Activated CD8-positive, alpha-beta memory T cell treated with anti-CD3 and anti-CD28 coated beads for 4 hours (primary cell): ENCODE data around the gene CD9.
"Not testable (repeated sequence)": the region's sequence is repeated elsewhere in the genome, so short reads cannot be mapped to it uniquely, and the experiment has no call there.

Source experiments
- DNase-seq, 2 donors: peaks; one replicate each; pipeline ENCODE4 v3.0.0-alpha.2; 2020; ENCODE audit warnings: low read depth in 2 of 2

The CD9 gene

DNA sequence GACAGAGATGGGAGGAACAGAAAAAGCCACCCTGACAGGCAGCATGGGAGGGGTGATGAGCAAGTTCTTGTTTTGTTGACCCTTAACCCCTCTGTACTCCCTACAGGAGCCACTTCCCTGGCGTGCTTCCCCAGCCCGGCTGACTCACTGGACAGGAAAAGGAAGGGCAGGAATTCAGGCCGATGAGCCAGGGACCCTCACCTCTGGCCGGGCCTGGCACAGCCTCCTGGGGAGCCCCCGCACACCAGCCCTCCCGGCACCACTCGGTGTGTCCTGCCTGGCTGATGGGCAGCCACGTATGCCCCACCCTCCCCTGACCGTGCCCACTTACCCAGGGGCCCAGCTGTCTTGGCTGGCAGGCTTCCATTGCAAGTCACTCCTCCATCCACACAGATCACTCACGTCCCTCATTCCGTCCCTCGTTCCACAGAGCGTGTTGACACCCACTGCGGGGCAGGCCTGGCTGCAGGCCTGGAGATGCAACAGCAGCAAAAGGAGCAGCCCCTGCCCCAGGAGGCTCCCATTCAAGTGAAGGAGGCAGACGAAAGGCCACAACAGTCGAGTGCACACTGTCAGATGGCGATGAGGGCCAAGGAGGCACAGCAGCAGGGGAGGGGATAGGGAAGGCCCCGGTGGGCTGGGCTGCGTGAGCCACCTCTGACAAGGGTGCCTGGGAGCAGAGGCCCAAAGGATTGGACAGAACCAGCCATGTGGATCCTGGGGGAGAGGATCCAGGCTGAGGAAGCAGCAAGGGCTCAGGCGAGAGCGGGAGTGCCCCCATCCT, 19.7 kb upstream of the CD9 start:
- DNase-seq: no peak

GRCh38 chr12:6181166-6181565, 19.0 kb upstream of the CD9 start:
- no peak for DNase-seq

GRCh38 chr12:6181583-6182278, 18.5 kb upstream of the CD9 start:
- no peak for DNase-seq

DNA sequence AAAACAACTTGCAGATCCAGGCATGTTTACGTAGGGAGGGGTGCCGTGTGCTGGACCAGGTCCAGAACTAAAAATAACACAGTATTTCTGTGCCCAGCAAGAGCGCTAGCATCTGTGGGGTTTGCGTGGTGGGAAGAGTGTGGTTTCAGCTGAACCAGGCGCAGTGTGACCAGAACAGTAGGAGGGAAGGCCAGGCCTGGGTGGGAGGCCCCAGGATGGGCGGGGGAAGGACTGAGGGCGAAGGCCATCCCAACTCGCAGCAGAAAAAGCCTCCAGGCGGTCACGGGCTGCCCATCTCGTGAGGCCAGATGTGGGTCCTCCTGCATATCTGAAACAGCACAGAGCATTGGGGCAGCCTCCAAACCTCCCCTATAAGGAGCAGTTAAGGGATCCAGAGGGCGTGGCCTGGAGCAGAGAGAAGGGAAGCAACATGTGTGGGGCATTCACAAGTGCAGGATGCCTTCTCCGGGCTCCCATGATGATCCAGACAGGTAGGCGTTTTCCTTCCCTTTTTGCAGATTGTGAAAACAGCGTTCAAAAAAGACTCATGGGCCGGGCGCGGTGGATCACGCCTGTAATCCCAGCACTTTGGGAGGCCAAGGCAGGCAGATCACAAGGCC, 17.8 kb upstream of the CD9 start:
- no peak for DNase-seq

- no peak for DNase-seq
Measured at GRCh38 chr12:6183689-6184428, 16.3 kb upstream of the CD9 start.

DNA sequence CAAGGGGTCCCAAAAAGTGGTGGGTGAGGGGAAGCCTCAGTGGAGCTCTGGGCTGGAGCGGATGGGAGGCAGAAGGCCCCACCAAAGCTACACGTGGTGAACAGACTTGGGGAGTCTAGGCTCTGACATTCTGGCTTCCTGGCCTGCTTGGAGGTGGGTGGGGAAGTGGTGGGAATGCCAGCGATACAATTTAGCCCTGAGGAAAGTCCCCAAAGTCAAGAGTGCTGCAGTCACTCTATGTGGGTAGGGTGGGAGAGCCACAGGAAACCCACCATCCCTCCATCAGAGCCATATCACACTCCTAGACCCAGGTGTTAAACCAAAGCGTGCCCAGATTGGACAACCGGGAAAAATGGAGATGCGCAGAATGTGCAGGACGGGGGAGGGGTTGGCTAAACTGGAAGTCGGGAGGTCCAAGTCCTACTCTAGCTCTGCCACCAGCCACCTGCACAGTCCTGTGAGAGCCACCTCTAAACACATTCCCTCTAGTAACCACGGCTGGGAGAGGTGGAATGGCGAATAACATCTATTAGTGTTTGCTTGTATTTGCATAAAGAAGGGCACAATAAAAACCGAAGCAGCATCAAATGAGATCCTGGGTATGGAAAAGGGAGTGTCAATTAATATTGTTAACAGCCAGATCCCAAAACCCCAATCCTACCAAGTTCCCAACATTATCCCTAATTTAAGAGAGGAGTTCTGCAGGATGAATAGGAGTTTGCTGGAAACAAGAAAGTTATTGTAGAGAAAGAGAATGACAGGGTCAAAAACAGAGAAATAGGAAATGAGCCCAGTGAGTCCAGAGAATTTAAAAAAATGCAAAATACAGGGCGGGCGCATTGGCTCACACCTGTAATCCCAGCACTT, 14.0 kb upstream of the CD9 start:
- DNase-seq: no peak

- no peak for DNase-seq
Measured at GRCh38 chr12:6187948-6188793, 12.0 kb upstream of the CD9 start.

DNA sequence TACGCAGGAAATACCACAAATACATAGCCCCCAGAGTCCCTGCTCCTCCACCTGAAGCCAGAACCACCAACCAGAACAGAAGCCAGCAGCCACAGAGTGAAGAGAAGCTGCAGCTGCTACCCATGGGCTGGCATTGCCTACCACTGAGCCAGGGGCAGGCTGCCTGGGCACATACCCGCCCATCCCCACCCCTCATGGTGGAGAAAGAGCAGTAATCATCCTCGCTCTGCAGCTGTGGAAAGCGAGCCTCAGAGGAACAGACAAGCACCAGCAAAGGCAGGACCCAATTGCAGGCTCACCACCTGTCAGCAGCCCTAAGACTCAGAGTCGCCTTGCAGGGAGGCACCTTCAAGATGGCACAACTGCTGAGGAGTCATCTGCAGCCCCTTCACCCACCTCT, 11.2 kb upstream of the CD9 start:
- no peak for DNase-seq

DNA sequence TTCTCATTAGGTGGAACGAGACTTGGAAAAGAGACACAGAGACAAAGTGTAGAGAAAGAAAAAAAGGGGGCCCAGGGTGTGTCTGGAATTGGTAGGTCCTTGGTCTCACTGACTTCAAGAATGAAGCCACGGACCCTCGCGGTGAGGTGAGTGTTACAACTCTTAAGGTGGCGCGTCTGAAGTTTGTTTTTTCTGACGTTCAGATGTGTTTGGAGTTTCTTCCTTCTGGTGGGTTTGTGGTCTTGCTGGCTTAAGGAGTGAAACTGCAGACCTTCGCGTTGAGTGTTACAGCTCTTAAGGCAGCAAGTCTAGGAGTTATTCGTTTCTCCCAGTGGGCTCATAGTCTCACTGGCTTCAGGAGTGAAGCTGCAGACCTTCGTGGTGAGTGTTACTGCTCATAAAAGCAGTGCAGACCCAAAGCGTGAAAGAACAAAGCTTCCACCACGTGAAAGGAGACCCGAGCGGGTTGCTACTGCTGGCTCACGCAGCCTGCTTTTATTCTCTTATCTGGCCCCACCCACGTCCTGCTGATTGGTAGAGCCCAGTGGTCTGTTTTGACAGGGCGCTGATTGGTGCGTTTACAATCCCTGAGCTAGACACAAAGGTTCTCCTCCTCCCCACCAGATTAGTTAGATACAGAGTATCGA, 10.1 kb upstream of the CD9 start:
- DNase-seq: not testable (repeated sequence)

DNA sequence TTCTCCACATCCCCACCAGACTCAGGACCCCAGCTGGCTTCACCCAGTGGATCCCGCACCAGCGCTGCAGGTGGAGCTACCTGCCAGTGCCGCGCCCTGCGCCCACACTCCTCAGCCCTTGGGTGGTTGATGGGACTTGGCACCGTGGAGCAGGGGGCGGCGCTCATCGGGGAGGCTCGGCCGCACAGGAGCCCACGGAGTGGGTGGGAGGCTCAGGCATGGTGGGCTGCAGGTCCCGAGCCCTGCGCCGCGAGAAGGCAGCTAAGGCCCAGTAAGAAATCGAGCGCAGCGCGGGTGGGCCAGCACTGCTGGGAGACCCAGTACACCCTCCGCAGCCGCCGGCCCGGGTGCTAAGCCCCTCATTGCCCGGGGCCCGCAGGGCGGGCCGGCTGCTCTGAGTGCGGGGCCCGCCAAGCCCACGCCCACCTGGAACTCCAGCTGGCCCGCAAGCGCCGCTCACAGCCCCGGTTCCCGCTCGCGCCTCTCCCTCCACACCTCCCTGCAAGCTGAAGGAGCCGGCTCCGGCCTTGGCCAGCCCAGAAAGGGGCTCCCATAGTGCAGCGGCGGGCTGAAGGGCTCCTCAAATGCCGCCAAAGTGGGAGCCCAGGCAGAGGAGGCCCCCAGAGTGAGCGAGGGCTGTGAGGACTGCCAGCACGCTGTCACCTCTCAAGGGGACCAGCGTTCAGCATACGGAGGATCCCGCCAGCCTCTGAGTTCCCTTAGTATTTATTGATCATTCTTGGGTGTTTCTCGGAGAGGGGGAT, 9.3 kb upstream of the CD9 start:
- not testable (repeated sequence) for DNase-seq

GRCh38 chr12:6192604-6193380, 7.4 kb upstream of the CD9 start:
- DNase-seq: no peak

DNA sequence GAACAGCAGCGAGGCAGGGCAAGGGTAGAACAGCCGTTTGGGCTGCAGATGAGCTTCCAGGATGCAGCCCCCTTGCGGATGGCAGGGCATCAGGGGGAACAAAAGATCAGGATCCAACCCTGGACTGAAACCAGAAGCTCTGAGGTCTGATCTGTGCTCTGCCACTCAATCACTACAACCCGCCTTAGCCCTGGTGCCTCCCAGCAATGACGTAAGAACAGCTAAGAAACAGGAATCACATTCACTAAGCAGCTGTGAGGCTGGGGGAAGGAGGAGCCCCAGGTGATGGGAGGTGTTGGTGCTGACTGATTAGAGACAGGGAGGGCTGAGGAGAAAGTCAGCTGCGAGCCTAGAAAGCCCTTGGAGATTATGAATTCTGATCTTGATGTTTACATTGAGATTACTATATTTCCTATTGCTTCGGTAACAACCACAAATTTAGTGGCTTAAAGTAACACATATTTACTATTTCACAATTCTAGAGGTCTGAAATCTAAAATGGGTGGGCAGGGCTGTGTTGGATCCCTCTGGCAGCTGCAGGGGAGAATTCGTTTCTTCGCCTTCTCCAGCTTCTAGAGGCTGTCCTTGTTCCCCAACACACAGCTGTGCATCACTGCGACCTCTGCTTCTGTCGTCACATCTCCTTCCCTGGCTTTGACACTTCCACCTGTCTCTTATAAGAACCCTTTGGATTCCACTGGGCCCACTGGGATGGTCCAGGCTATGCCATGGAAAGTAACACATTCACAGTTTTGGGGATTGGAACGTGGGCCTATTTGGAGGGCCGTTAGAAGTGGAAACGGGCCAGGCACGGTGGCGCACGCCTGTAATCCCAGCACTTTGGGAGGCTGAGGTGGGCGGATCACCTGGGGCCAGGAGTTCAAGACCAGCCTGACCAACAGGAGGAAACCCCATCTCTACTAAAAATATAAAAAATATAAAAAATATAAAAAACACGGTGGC, 6.1 kb upstream of the CD9 start:
- no peak for DNase-seq

DNA sequence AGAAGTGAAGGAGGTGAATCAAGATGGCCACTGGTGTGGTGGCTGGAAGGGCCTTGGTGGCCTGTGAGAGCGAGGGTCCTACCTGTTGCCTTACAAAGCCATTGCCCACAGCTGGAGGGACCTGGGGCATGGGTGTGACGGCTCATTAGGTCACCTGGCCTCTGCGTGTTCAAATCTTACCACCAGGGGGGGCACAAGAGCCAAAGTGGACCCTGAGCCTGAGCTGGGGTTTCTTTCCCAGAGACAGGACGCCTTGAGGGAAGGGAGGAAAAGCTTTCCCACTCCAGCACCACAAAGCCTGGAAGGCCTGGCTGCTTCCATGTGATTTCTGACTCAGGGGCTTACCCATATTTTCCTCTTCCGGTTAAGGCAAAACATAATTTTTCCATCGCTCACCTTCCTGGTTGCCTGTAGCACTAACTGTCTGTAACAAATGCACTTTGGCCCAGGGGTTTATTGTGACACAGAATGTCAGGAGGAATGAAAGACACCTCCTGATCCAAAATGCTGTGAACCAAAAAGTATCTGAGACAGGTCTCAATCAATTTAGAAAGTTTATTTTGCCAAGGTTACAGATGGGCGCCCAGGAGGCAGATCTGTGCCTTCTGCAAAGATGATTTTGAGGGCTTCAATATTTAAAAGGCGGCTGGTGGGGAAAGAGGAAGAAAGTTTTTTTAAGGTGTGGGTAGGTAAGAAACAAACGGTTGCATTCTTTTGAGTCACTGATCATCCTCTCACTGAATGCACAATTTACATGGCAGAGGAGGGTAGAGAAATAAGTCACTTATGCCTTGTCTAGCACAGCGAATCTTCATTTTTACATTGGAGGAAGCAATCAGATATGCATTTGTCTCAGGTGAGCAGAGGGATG, 4.3 kb upstream of the CD9 start:
- peak; percentile 41 to 59 for DNase-seq

DNA sequence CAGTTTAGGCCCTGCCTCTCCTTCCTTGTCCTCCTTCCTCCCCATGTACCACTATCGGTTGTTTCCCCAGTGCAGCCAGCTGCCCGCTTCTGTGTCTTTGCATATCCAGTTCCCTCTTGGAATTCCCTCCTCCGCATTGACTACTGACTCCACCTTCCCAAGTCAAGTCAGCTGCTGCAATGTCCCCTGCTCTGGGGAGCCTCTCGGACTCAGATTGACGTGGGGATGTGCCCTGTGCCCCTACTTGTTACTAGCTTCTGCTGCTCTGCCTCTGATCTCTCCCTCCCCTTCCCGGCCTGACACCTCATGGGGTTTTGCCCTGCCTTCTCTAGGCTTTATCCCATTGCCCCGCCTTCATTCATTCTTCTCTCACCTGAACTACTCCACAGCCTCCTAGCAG, 2.1 kb upstream of the CD9 start:
- no peak for DNase-seq

DNA sequence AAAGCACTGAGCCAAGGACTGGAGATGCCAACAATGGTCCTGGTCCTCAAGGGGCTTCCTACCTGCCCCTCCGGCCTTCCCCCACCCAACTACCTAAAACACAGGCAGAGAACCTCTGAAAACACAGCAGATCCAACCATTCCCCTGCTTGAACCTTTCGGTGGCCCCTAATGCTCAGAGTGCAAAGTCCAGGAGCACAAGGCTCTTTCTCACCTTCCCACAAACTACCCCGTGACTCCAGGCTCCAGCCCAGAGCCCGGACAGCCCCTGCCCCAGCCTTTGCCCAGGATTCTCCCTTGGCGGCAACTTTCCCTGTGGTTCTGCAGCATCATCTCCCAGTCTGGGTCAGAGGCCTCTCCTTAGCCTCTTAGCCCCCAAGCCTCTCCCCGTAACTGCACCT, 1.6 kb upstream of the CD9 start:
- no peak for DNase-seq

DNA sequence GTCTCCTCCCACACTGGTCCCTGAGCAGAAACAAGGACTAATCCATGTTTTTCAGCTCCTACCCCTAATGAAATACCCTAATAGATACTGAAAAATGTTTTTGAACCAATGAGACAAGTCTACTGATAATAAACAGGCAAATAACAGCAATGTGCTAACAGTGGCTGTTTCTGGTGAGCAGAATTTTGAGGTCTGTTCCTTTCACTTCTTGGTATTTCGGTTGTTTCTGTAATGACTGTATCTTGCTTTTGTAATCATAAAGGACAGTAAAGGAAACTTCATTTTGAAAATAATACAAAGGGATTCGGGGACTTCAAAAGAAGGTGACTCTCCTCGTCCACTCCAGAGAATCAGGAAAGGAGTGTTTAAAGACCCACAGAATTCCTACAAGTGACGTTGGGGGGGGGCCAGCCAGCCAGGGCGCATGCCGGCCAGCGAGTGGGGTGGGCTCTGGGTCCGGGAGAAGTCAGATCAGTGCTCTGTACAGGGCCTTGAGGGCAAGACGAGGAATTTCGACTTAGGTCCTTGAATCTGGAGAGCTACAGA, 1.1 kb upstream of the CD9 start:
- no peak for DNase-seq
